Left ventricle myocardium inferior (tissue), 1 donor: ENCODE data around the gene AGPAT2. TPM values are rescaled to one million over a fixed set of nuclear protein-coding genes. Genes with fewer than 3 reads are reported as not detected.
A peak's percentile ranks its signal among the peaks of the same experiment; 100 is the strongest.
"Not testable (repeated sequence)": the region's sequence is repeated elsewhere in the genome, so short reads cannot be mapped to it uniquely, and the experiment has no call there.

Experiments used
- DNase-seq: peaks from one replicate; pipeline ENCODE4 v3.0.0-alpha.2; 2020
- H3K27ac ChIP-seq: fragments of 200-600 bp; replicated peaks from 2 replicates; pipeline ENCODE4 v1.8.0; 2021
- H3K27me3 ChIP-seq: fragments of 200-600 bp; 2 replicates; pipeline ENCODE4 v1.8.0; 2021; ENCODE audit warnings: low read depth
- H3K36me3 ChIP-seq: fragments of 200-600 bp; 2 replicates; pipeline ENCODE4 v1.8.0; 2021
- H3K4me1 ChIP-seq: fragments of 200-600 bp; 2 replicates; pipeline ENCODE4 v1.8.0; 2021
- H3K4me3 ChIP-seq: fragments of 200-600 bp; 2 replicates; pipeline ENCODE4 v1.8.0; 2021; ENCODE audit warnings: mild to moderate bottlenecking, moderate library complexity
- H3K9me3 ChIP-seq: fragments of 200-600 bp; replicated peaks from 2 replicates; pipeline ENCODE4 v1.8.0; 2021
- CTCF ChIP-seq: fragments of 200-600 bp; IDR thresholded peaks from 2 replicates; pipeline ENCODE4 v1.8.0; 2021; ENCODE audit warnings: antibody characterized with exemption, mild to moderate bottlenecking, borderline replicate concordance
- intact Hi-C: fragments of 100-400 bp; cut with micrococcal nuclease; formaldehyde crosslinking; loops from one replicate; pipeline ENCODE4 v1.11.0; 2022
- total RNA-seq: library from RNA; stranded (reverse); fragmentation: NEBNext Ultra II Directional; extraction: Animal tissue kit (Norgen Biotek cat#: 25700); gene quantifications from one replicate; pipeline ENCODE4 v1.2.1, GENCODE V29; 2021
- donor health status: DM: no; HTN: yes; CAD: no; lungs with severe emphysema.

Gene AGPAT2
- total RNA-seq, 1 donor from 2014 or later = 48.8 TPM

DNA sequence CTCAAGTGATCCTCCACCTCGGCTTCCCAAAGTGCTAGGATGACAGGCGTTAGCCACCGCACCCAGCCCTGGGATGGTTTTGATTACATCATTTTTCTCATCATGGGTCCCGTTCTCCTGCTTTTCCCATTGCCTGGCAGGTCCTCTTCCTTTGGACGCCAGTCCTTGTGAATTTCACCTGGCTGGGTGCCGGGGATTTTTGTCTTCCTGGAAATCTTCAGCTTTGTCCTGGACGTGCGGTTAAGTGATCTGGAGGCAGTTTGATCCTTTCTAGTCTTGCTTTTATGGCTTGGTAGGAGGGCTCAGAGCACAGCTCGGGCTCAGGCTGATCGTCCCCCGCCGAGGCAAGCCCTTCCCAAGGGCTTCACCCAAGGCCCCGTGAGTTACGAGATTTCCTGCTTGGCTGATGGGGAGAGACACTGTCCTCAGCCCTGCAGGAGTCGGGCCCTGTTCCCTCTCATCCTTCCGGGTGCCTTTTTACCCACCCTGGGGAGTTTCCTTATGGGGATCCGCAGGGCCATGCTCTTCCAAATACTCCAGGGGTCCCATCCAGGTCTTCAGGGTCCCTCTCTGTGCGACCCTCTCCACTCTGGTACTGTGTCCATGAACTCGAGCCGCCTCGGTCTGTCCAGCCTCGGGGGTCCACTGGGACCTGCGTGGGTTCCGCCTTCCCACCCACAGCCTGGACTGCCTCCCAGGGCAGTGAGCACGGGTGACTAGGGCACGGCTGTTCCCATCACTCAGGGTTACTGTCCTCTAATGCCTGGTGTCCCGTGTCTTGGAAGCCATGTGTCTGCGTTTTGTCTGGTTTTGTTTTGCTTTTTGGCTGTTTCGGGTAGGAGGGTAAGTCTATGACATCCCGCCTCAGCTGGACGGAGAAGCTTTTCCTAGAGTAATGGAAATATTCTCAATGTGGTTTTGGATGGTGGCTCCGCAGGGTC lies 46.8 kb downstream of the AGPAT2 start:
- no peak for TF ChIP-seq CTCF
- Histone ChIP-seq H3K36me3 (no peaks in the 10 kb centered on the region), H3K27me3 (no peaks in the 10 kb centered on the region), H3K4me3 (peak overlapping the region; percentile 23), H3K4me1 (peaks cover 36% of the 10 kb centered on the region), H3K27ac (peak overlapping the region; percentile 95), H3K9me3 (no peaks in the 10 kb centered on the region)
- intact Hi-C loops = no loop called here
- peak; percentile 28 for DNase-seq

DNA sequence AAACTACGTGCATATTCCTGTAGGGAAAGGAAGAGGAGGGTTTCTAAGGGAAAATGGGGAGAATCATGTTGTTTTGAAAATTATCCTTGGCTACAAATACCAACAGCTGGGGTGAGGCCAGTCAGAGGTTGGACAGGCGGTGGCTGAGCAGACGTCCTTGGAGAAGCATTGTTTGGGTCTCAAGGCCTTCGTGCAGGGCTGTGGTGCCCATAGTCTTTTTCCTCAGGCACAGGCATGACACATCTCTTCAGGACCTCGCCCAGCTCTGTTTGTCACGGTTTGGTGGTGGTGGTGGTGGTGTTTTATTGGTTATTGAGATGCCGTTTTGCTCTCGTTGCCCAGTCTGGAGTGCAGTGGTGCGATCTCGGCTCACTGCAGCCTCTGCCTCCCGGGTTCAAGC lies 52.4 kb downstream of the AGPAT2 start:
- no peaks in the 10 kb centered on the region for H3K36me3 ChIP-seq
- no peaks in the 10 kb centered on the region for H3K9me3 ChIP-seq
- intact Hi-C loops = loop anchor here (5.0 kb wide), 1 partner anchor 148 kb away; no protein-coding TSS in a partner anchor
- no peak for TF ChIP-seq CTCF
- peaks cover 12% of the 10 kb centered on the region for H3K27me3 ChIP-seq
- no peak overlapping the region for H3K27ac ChIP-seq
- DNase-seq = no peak
- H3K4me1 ChIP-seq = peaks cover 18% of the 10 kb centered on the region
- no peak overlapping the region for H3K4me3 ChIP-seq

DNA sequence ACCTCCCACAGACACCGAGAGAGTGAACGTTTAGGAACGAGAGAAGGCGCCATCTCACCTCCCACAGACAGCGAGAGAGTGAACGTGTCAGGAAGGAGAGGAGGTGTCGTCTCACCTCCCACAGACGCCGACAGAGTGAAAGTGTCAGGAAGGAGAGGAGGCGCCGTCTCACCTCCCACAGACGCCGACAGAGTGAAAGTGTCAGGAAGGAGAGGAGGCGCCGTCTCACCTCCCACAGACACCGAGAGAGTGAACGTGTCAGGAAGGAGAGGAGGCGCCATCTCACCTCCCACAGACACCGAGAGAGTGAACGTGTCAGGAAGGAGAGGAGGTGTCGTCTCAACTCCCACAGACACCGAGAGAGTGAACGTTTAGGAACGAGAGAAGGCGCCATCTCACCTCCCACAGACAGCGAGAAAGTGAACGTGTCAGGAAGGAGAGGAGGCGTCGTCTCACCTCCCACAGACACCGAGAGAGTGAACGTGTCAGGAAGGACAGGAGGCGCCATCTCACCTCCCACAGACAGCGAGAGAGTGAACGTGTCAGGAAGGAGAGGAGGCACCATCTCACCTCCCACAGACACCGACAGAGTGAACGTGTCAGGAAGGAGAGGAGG lies 54.7 kb downstream of the AGPAT2 start:
- peaks cover 12% of the 10 kb centered on the region for H3K27me3 ChIP-seq
- not testable (repeated sequence) for H3K4me3 ChIP-seq, H3K27ac ChIP-seq, H3K36me3 ChIP-seq, DNase-seq, H3K9me3 ChIP-seq
- intact Hi-C loops = loop anchor here (5.0 kb wide), 1 partner anchor 145 kb away; no protein-coding TSS in a partner anchor
- peaks cover 18% of the 10 kb centered on the region for H3K4me1 ChIP-seq

- H3K36me3 ChIP-seq, H3K4me3 ChIP-seq, H3K27ac ChIP-seq, H3K9me3 ChIP-seq, DNase-seq: not testable (repeated sequence)
- intact Hi-C loops = loop anchor here (5.0 kb wide), 1 partner anchor 145 kb away; no protein-coding TSS in a partner anchor
- H3K4me1 ChIP-seq = peaks cover 21% of the 10 kb centered on the region
- H3K27me3 ChIP-seq = peaks cover 12% of the 10 kb centered on the region
Measured at GRCh38 chr9:136632072-136632471, 55.2 kb downstream of the AGPAT2 start.

DNA sequence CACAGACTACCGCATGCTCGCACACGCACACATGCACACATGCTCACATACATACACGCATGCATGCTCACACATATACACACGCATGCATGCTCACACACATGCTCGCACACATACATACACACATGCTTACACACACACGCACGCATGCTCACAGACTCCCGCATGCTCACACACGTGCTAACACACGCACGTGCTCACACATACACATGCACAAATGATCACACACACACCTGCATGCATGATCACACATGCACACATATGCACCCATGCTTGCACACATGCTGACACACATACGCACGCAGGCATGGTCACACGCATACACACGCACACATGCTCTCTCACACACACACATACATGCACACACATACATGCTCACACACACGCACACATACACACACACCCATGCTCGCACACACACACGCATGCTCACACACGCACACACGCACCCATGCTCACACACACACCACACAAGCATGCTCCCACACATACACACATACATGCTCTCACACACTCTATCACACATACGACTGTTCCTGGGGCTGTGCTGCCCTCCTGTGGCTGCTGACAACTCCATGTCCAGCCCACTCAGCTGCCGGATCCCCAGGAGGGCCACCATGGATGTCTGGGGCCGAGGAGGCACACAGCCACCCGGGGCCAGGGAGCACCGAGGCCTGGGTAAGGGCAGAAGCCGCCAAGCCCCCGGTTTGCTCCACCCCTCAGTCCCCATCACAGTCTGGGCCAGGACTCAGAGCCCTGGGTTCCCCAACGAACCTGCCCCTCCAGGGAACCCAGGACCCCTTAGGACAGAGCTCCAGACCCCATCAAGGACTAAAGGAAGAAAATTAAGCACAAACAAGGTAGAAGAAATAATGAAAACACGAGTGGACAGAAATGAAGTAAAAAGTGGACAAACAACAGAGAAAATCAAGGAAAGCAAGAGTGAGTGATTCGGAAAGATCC lies 55.9 kb downstream of the AGPAT2 start:
- intact Hi-C loops = loop anchor here (5.0 kb wide), 1 partner anchor 144 kb away; no protein-coding TSS in a partner anchor
- Histone ChIP-seq H3K36me3 (no peaks in the 10 kb centered on the region), H3K4me3 (no peak overlapping the region), H3K27ac (no peak overlapping the region), H3K9me3 (no peaks in the 10 kb centered on the region), H3K4me1 (peaks cover 29% of the 10 kb centered on the region), H3K27me3 (peaks cover 12% of the 10 kb centered on the region)
- TF ChIP-seq CTCF = peak; percentile 90
- DNase-seq = peak; percentile 78

DNA sequence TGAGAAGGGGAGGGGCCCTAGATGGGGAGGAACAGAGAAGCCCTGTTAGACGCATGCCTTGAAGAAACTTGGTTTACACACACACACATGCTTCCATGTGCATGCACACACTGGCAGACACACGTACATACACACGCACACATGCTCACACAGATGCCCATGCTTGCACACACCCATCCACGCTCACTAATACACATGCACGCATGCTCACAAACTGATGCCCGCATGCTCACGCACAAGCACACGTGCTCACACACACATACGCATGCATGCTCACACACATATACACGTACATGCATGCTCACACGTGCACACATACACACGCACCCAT lies 56.6 kb downstream of the AGPAT2 start:
- Histone ChIP-seq H3K36me3 (no peaks in the 10 kb centered on the region), H3K9me3 (no peaks in the 10 kb centered on the region), H3K4me1 (peaks cover 35% of the 10 kb centered on the region), H3K4me3 (no peak overlapping the region), H3K27me3 (peaks cover 12% of the 10 kb centered on the region), H3K27ac (no peak overlapping the region)
- no peak for TF ChIP-seq CTCF
- intact Hi-C loops = loop anchor here (5.0 kb wide), 1 partner anchor 143 kb away; no protein-coding TSS in a partner anchor
- no peak for DNase-seq
